Renal pelvis (tissue), 12 donors: Measurements from ENCODE around the gene DMAC2. TPM values are rescaled to one million over a fixed set of nuclear protein-coding genes. Genes with fewer than 3 reads are reported as not detected.
"Not testable (repeated sequence)": the region's sequence is repeated elsewhere in the genome, so short reads cannot be mapped to it uniquely, and the experiment has no call there.

Source experiments
- DNase-seq: peaks from one replicate; pipeline ENCODE4 v3.0.0-alpha.2; 2013
- long read RNA-seq, 16 experiments: transcript quantifications; one replicate each; lab custom pipeline, GENCODE V29; 2026
- polyA plus RNA-seq, 3 donors: library from polyadenylated mRNA; unstranded; fragments of 120-200 nt; gene quantifications; one replicate each; pipeline ENCODE4 v1.2.1, GENCODE V29; 2013; ENCODE audit not compliant: insufficient read length in 3 of 3

DMAC2 gene
- polyA plus RNA-seq: 10 to 100 TPM; 55.8 to 75.8 (median 64.4) TPM
- long read RNA-seq, donor 1, transcript DMAC2-201 (6 exons, 1,692 nt): major isoform, 18 of 29 reads
- long read RNA-seq, donor 1, partial matches to known transcripts: 5 of 29 reads
- long read RNA-seq, donor 1, other reads (novel, unspliced or antisense): 0 of 29 reads
- long read RNA-seq, donor 2, transcript DMAC2-204 (4 exons, 1,454 nt): minor isoform, 6 of 32 reads
- long read RNA-seq, donor 2, transcript DMAC2-201 (6 exons, 1,692 nt): major isoform, 16 of 32 reads
- long read RNA-seq, donor 2, transcript DMAC2-208 (5 exons, 979 nt): minor isoform, 9 of 32 reads
- long read RNA-seq, donor 2, partial matches to known transcripts: 0 of 32 reads
- long read RNA-seq, donor 2, other reads (novel, unspliced or antisense): 0 of 32 reads
- long read RNA-seq, donor 3, transcript DMAC2-201 (6 exons, 1,692 nt): major isoform, 11 of 25 reads
- long read RNA-seq, donor 3, partial matches to known transcripts: 7 of 25 reads
- long read RNA-seq, donor 3, other reads (novel, unspliced or antisense): 0 of 25 reads
- long read RNA-seq, donor 4, transcript DMAC2-208 (5 exons, 979 nt): major isoform, 10 of 36 reads
- long read RNA-seq, donor 4, transcript DMAC2-201 (6 exons, 1,692 nt): minor isoform, 7 of 36 reads
- long read RNA-seq, donor 4, partial matches to known transcripts: 13 of 36 reads
- long read RNA-seq, donor 4, other reads (novel, unspliced or antisense): 0 of 36 reads
- long read RNA-seq, donor 5, transcript DMAC2-201 (6 exons, 1,692 nt): major isoform, 9 of 10 reads
- long read RNA-seq, donor 5, partial matches to known transcripts: 0 of 10 reads
- long read RNA-seq, donor 5, other reads (novel, unspliced or antisense): 0 of 10 reads
- long read RNA-seq, donor 6, transcript DMAC2-201 (6 exons, 1,692 nt): major isoform, 10 of 11 reads
- long read RNA-seq, donor 6, partial matches to known transcripts: 0 of 11 reads
- long read RNA-seq, donor 6, other reads (novel, unspliced or antisense): 0 of 11 reads
- long read RNA-seq, donor 7, transcript DMAC2-201 (6 exons, 1,692 nt): major isoform, 12 of 21 reads
- long read RNA-seq, donor 7, transcript DMAC2-208 (5 exons, 979 nt): minor isoform, 5 of 21 reads
- long read RNA-seq, donor 7, partial matches to known transcripts: 0 of 21 reads
- long read RNA-seq, donor 7, other reads (novel, unspliced or antisense): 0 of 21 reads
- long read RNA-seq, donor 8, partial matches to known transcripts: 0 of 6 reads
- long read RNA-seq, donor 8, other reads (novel, unspliced or antisense): 0 of 6 reads
- long read RNA-seq, donor 9, transcript DMAC2-208 (5 exons, 979 nt): minor isoform, 5 of 21 reads
- long read RNA-seq, donor 9, transcript DMAC2-201 (6 exons, 1,692 nt): major isoform, 15 of 21 reads
- long read RNA-seq, donor 9, partial matches to known transcripts: 0 of 21 reads
- long read RNA-seq, donor 9, other reads (novel, unspliced or antisense): 0 of 21 reads
- long read RNA-seq, donor 10, transcript DMAC2-201 (6 exons, 1,692 nt): major isoform, 12 of 13 reads
- long read RNA-seq, donor 10, partial matches to known transcripts: 0 of 13 reads
- long read RNA-seq, donor 10, other reads (novel, unspliced or antisense): 0 of 13 reads
- long read RNA-seq, donor 11, transcript DMAC2-208 (5 exons, 979 nt): minor isoform, 8 of 26 reads
- long read RNA-seq, donor 11, transcript DMAC2-201 (6 exons, 1,692 nt): major isoform, 10 of 26 reads
- long read RNA-seq, donor 11, partial matches to known transcripts: 0 of 26 reads
- long read RNA-seq, donor 11, other reads (novel, unspliced or antisense): 0 of 26 reads
- long read RNA-seq, donor 12, transcript DMAC2-208 (5 exons, 979 nt): minor isoform, 11 of 45 reads
- long read RNA-seq, donor 12, transcript DMAC2-201 (6 exons, 1,692 nt): major isoform, 20 of 45 reads
- long read RNA-seq, donor 12, partial matches to known transcripts: 7 of 45 reads
- long read RNA-seq, donor 12, other reads (novel, unspliced or antisense): 0 of 45 reads
- long read RNA-seq, donor 13, transcript DMAC2-201 (6 exons, 1,692 nt): major isoform, 7 of 11 reads
- long read RNA-seq, donor 13, partial matches to known transcripts: 0 of 11 reads
- long read RNA-seq, donor 13, other reads (novel, unspliced or antisense): 0 of 11 reads
- long read RNA-seq, donor 14: 0 reads
- long read RNA-seq, donor 15, transcript DMAC2-210 (5 exons, 1,622 nt): minor isoform, 7 of 26 reads
- long read RNA-seq, donor 15, transcript DMAC2-201 (6 exons, 1,692 nt): major isoform, 12 of 26 reads
- long read RNA-seq, donor 15, partial matches to known transcripts: 6 of 26 reads
- long read RNA-seq, donor 15, other reads (novel, unspliced or antisense): 0 of 26 reads
- long read RNA-seq, donor 16, transcript DMAC2-201 (6 exons, 1,692 nt): major isoform, 17 of 28 reads
- long read RNA-seq, donor 16, partial matches to known transcripts: 5 of 28 reads
- long read RNA-seq, donor 16, other reads (novel, unspliced or antisense): 0 of 28 reads

DNA sequence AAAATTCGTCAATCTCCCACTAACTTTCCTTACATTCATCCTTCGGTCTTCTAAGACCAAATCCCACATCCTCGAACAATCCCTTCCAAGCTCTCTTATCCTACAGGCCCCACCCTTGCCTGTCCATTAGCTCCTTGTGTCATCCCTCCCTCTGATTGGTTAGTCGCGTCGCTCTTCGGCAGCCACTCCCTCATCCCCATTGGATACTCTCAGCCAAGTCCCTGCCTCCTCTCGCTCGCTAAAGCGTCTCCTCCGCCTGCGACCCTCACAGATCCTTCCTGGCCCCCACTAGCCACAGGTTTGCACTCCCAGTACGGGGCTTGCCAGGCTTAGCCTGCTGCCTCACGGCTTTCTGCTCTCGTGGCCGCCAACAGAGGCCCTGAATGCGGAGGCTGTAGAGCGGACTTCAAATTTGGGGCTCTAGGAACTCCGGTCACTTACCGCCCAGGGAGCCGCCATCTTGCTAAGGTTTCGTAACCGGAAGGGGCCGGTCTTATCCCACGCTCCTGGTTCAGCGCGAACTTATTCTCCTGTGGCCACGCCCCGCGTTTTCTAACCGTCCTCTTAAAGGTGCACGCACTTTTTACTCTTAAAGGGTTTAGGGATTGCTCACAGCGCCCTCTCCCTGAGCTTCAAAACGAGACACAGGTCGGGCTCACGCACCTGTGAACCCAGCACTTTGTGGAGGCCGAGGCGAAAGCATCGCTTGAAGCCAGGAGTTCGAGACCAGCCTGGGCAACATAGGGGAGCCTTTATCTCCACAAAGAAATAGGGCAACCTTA, at the start of gene DMAC2:
DMAC2 (minus strand) TSS at position 472 of the 782 bp plus-strand sequence; CDS start at position 459, 13 bp downstream.
- DNase-seq: peak; percentile 99

DNA sequence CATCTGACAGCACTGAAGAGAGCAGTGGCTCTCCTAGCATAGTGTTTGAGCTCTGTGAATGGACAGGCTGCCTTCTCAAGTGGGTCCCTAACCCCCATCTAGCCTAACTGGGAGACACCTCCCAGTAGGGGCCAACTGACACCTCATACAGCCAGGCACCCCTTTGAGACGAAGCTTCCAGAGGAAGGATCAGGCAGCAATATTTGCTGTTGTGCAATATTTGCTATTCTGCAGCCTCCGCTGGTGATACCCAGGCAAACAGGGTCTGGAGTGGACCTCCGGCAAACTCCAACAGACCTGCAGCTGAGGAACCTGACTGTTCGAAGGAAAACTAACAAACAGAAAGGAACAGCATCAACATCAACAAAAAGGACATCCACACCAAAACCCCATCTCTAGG, 47.2 kb upstream of the DMAC2 start:
- DNase-seq: not testable (repeated sequence)

DNA sequence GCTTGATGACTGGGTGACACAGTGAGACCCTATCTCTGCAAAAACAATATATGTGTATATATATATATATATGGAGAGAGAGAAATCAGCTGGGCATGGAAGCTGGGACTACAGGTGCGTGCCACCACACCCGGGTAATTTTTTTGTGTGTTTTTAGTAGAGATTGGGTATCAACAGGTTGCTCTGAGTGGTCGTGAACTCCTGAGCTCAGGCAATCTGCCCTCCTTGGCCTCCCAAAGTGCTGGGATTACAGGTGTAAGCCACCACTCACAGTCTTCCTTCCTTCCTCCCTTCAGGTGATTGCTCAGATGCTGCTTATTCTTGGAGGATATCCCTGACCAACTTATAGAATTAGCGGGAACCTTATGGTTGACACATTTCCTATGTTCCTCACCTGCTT, 45.1 kb upstream of the DMAC2 start:
- DNase-seq: no peak

GRCh38 chr19:41480336-41480735, 40.6 kb upstream of the DMAC2 start:
- DNase-seq: no peak

- no peak for DNase-seq
Measured at GRCh38 chr19:41479757-41480191, 40.1 kb upstream of the DMAC2 start.

DNA sequence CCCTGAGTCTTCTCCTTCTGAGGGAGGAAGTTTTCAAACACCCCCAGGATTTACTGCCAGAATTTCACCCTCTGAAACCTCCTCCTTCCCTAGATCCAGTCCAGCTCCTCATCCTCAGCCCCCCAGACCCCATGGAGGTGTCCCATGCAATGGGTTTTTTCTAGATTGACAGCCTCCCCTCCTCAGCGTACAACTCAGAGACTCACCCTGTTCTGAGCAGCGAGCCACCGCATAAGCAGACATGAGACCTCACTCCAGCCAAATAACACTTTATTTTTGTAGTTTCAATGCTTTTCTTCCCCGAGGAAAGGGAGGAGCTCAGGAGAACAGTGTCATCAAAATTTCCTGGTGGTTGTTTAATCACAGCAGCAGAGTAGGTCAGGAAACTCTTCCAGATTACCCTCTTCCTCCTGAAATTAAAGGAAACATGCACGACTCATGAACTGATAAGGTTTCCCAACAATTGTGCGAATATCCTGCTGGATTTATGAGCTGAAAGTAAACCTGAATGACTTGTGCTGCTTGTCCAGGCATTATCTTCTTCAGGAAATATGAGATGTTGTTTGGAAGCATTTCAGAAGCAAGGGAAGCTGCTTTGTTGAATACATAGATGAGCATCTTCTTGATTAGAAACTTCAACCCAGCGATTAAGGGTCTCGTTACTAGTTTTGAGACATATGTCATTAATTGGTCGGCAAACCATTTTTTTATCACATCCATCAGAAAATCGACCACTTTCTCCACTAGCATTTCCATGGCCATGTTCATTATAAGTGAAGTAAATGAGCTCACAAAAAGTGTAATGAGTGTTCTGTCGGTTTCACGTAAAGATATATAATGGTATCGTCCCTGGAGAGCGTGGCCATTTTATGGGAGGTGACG, 39.4 kb upstream of the DMAC2 start:
- no peak for DNase-seq

GRCh38 chr19:41478171-41478570, 38.5 kb upstream of the DMAC2 start:
- no peak for DNase-seq

- DNase-seq: no peak
Measured at GRCh38 chr19:41476583-41476982, 36.9 kb upstream of the DMAC2 start.

GRCh38 chr19:41463257-41464256, 23.8 kb upstream of the DMAC2 start:
- DNase-seq: not testable (repeated sequence)

DNA sequence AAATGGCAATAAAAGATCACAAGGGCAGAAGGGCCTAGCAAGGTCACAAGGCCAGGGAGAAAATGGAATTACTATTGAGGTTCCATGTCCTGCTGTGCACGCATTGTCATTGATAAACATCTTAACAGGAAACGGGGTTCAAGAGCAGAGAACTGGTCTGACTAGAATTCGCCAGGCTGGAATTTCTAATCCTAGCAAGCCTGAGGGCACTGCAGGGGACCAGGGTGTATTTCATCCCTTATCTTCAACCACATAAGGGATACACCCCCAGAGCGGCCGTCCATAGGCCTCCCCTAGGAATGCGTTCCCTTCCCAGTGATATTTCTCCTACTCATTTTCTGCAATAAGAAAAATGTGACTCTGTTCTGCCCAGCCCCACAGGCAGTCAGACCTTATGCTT, 22.8 kb upstream of the DMAC2 start:
- no peak for DNase-seq

DNA sequence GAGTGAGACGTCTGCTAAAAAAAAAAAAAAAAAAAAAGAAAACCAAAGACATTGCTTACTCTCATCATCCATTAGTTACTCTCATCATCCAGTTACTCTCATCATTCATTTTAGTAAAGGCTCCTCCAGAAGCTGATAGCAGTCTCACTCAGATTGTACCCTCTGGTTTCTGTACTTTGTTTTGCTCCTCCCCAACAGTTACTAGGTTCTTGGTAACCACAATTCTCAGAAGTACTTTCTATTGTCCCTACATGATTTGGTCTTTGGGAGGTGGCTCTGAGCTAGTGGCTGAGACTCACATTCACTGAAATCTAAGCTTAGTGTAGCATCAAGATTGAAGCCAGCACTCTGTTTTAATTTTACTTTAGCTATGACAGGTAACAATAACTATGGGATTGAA, 17.5 kb upstream of the DMAC2 start:
- DNase-seq: no peak

GRCh38 chr19:41456342-41456918, 16.7 kb upstream of the DMAC2 start:
- DNase-seq: no peak

DNA sequence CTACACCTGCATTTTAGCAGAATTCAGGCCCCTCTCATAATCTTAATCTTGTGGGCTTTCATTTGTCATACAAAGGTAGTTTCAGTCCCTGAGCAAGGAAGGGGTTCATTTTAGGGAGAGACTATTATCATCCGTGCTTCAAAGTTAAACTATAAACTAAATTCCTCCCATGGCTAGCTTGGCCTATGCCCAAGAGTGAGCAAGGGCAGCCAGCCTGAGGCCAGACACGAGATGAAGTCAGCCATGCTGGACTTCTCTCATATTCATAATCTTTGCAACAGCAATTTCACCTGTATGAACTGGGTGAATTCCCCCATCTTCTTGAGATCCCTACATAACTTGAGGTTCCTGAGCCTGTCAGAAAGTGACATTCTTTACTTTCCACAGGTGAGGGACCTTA, 16.2 kb upstream of the DMAC2 start:
- no peak for DNase-seq

- DNase-seq: no peak
Measured at GRCh38 chr19:41452584-41453275, 13.0 kb upstream of the DMAC2 start.

GRCh38 chr19:41449865-41450178, 10.1 kb upstream of the DMAC2 start:
- no peak for DNase-seq
